Neural progenitor cell (in vitro differentiated cells): ENCODE measurements around the gene RLBP1. TPM values are rescaled to one million over a fixed set of nuclear protein-coding genes. Genes with fewer than 3 reads are reported as not detected.

ENCODE experiments used
- DNase-seq: peaks from one replicate; pipeline ENCODE4 v3.0.0-alpha.2; 2016; ENCODE audit warnings: low spot score
- H2AFZ ChIP-seq: fragments of 200-600 bp; sonication (generic); replicated peaks from 2 replicates; pipeline ENCODE4 v1.6.1; 2016; ENCODE audit warnings: antibody characterized with exemption
- H3F3A ChIP-seq: fragments of 200-600 bp; sonication (generic); 2 replicates; pipeline ENCODE4 v1.6.1; 2016; ENCODE audit warnings: antibody characterized with exemption, low read depth
- H3K27ac ChIP-seq: fragments of 200-600 bp; sonication (generic); 2 replicates; pipeline ENCODE4 v1.5.1; 2016; ENCODE audit warnings: mild to moderate bottlenecking
- H3K27me3 ChIP-seq: fragments of 200-600 bp; sonication (generic); 2 replicates; pipeline ENCODE4 v1.6.1; 2016; ENCODE audit warnings: mild to moderate bottlenecking, moderate library complexity
- H3K36me3 ChIP-seq: fragments of 200-600 bp; sonication (generic); 2 replicates; pipeline ENCODE4 v1.5.1; 2016
- H3K4me1 ChIP-seq: fragments of 200-600 bp; sonication (generic); 2 replicates; pipeline ENCODE4 v1.6.1; 2016; ENCODE audit warnings: mixed run types
- H3K4me2 ChIP-seq: fragments of 200-600 bp; sonication (generic); 2 replicates; pipeline ENCODE4 v1.6.1; 2016
- H3K4me3 ChIP-seq: fragments of 200-600 bp; sonication (generic); 2 replicates; pipeline ENCODE4 v1.5.1; 2016
- H3K79me2 ChIP-seq: fragments of 200-600 bp; sonication (generic); 2 replicates; pipeline ENCODE4 v1.6.1; 2016; ENCODE audit warnings: low read depth
- H3K9ac ChIP-seq: fragments of 200-600 bp; sonication (generic); 2 replicates; pipeline ENCODE4 v1.6.1; 2016
- H3K9me3 ChIP-seq: fragments of 200-600 bp; sonication (generic); 2 replicates; pipeline ENCODE4 v1.5.1; 2016; ENCODE audit warnings: low read depth
- H4K20me1 ChIP-seq: fragments of 200-600 bp; sonication (generic); 2 replicates; pipeline ENCODE4 v1.6.1; 2016; ENCODE audit warnings: low read depth
- H3K27ac Mint-ChIP-seq: 3 replicates; pipeline ENCODE4 v1.8.0; 2021; ENCODE audit warnings: mixed read lengths
- H3K27me3 Mint-ChIP-seq: 2 replicates; pipeline ENCODE4 v1.8.0; 2022; ENCODE audit warnings: low read depth, mild to moderate bottlenecking, inconsistent platforms, moderate library complexity, mixed read lengths; ENCODE audit not compliant: insufficient read depth
- H3K36me3 Mint-ChIP-seq: 3 replicates; pipeline ENCODE4 v1.8.0; 2021; ENCODE audit warnings: mixed read lengths
- H3K4me1 Mint-ChIP-seq: 3 replicates; pipeline ENCODE4 v1.8.0; 2021; ENCODE audit warnings: mixed read lengths
- H3K4me3 Mint-ChIP-seq: 3 replicates; pipeline ENCODE4 v1.8.0; 2021; ENCODE audit warnings: mild to moderate bottlenecking, moderate library complexity, mixed read lengths
- H3K9me3 Mint-ChIP-seq: 3 replicates; pipeline ENCODE4 v1.8.0; 2020; ENCODE audit warnings: mixed read lengths
- EZH2 ChIP-seq: fragments of 200-600 bp; sonication (generic); IDR thresholded peaks from 2 replicates; pipeline ENCODE4 v1.6.1; 2017; ENCODE audit warnings: antibody characterized with exemption, mild to moderate bottlenecking, moderate library complexity
- EZH2phosphoT487 ChIP-seq: fragments of 200-600 bp; sonication (generic); IDR thresholded peaks from 2 replicates; pipeline ENCODE4 v1.6.1; 2017; ENCODE audit warnings: antibody characterized with exemption
- total RNA-seq: library from RNA; depleted of rRNA; stranded (reverse); fragments of >200 nt; gene quantifications from 2 replicates; pipeline ENCODE4 v1.2.3, GENCODE V29; 2015; ENCODE audit warnings: low replicate concordance
- TF ChIP-seq, protein P1 (sequence below): fragments of 200-600 bp; sonication (generic); IDR thresholded peaks from 2 replicates; pipeline ENCODE4 v1.5.1; 2017; ENCODE audit warnings: antibody characterized with exemption, mild to moderate bottlenecking

The RLBP1 gene
- total RNA-seq, 1 donor from 2014 or later: 2.6 TPM

DNA sequence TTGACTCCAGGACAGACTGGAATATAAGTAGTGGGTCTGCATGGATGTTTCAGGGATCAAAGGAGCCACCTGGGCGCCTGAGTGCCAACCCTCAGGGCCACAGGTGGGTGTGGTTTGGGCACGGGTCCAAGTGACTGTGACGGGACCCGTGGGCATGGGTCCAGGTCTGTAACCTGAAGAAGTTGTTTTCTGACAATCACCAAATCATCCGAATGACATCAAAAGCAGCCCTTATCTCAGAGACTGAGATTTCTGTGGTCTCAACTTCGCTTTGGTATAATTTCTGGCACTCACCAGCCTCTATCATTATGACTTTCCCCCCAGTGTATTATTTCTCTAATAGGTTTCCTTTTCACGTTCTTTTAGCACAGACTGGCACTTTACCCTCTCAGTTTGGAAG is 24.4 kb downstream of the RLBP1 start:
- H3K4me2 ChIP-seq: peak overlapping the region; percentile 70

GRCh38 chr15:89196241-89196640 is 25.1 kb downstream of the RLBP1 start:
- peaks cover 4% of the 10 kb centered on the region for H4K20me1 ChIP-seq
- no peak overlapping the region for H3K27ac ChIP-seq
- TF ChIP-seq, protein P1, sequence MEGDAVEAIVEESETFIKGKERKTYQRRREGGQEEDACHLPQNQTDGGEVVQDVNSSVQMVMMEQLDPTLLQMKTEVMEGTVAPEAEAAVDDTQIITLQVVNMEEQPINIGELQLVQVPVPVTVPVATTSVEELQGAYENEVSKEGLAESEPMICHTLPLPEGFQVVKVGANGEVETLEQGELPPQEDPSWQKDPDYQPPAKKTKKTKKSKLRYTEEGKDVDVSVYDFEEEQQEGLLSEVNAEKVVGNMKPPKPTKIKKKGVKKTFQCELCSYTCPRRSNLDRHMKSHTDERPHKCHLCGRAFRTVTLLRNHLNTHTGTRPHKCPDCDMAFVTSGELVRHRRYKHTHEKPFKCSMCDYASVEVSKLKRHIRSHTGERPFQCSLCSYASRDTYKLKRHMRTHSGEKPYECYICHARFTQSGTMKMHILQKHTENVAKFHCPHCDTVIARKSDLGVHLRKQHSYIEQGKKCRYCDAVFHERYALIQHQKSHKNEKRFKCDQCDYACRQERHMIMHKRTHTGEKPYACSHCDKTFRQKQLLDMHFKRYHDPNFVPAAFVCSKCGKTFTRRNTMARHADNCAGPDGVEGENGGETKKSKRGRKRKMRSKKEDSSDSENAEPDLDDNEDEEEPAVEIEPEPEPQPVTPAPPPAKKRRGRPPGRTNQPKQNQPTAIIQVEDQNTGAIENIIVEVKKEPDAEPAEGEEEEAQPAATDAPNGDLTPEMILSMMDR: no peak
- no peak for TF ChIP-seq EZH2phosphoT487
- TF ChIP-seq EZH2: no peak
- peaks cover 44% of the 10 kb centered on the region for H3K4me1 ChIP-seq
- H3K4me2 ChIP-seq: no peak overlapping the region
- no peaks in the 10 kb centered on the region for H3K36me3 ChIP-seq
- Mint-ChIP-seq H3K36me3 (peaks cover 15% of the 10 kb centered on the region), H3K4me1 (peaks cover 48% of the 10 kb centered on the region), H3K27me3 (peaks cover 4% of the 10 kb centered on the region), H3K4me3 (no peak overlapping the region), H3K9me3 (no peaks in the 10 kb centered on the region), H3K27ac (peak overlapping the region; percentile 34)
- H3K79me2 ChIP-seq: no peaks in the 10 kb centered on the region
- no peaks in the 10 kb centered on the region for H3K27me3 ChIP-seq
- no peak overlapping the region for H2AFZ ChIP-seq
- no peak overlapping the region for H3K9ac ChIP-seq
- no peak overlapping the region for H3K4me3 ChIP-seq
- no peak for DNase-seq
- H3F3A ChIP-seq: peaks cover 34% of the 10 kb centered on the region
- H3K9me3 ChIP-seq: no peaks in the 10 kb centered on the region

More for the DNA sequence above, 24.4 kb downstream of the RLBP1 start:
- Histone ChIP-seq H3K79me2 (no peaks in the 10 kb centered on the region), H4K20me1 (peaks cover 4% of the 10 kb centered on the region), H3K9me3 (no peaks in the 10 kb centered on the region), H3K27me3 (no peaks in the 10 kb centered on the region), H3K4me1 (peaks cover 44% of the 10 kb centered on the region), H2AFZ (no peak overlapping the region), H3K36me3 (no peaks in the 10 kb centered on the region), H3F3A (peaks cover 34% of the 10 kb centered on the region), H3K4me3 (peak overlapping the region; percentile 18), H3K27ac (peak overlapping the region; percentile 82), H3K9ac (no peak overlapping the region)
- Mint-ChIP-seq H3K36me3 (peaks cover 14% of the 10 kb centered on the region), H3K4me3 (no peak overlapping the region), H3K27me3 (peaks cover 4% of the 10 kb centered on the region), H3K9me3 (no peaks in the 10 kb centered on the region), H3K27ac (peak overlapping the region; percentile 62), H3K4me1 (peaks cover 48% of the 10 kb centered on the region)
- no peak for TF ChIP-seq EZH2phosphoT487
- TF ChIP-seq, protein P1: no peak
- no peak for TF ChIP-seq EZH2
- DNase-seq: no peak

GRCh38 chr15:89195836-89196235 is 25.5 kb downstream of the RLBP1 start:
- Histone ChIP-seq H3K27me3 (no peaks in the 10 kb centered on the region), H4K20me1 (peaks cover 4% of the 10 kb centered on the region), H2AFZ (no peak overlapping the region), H3K9me3 (no peaks in the 10 kb centered on the region), H3K27ac (no peak overlapping the region), H3F3A (peaks cover 34% of the 10 kb centered on the region), H3K9ac (no peak overlapping the region), H3K4me3 (no peak overlapping the region), H3K4me1 (peaks cover 44% of the 10 kb centered on the region), H3K4me2 (no peak overlapping the region), H3K36me3 (no peaks in the 10 kb centered on the region), H3K79me2 (no peaks in the 10 kb centered on the region)
- peak overlapping the region; percentile 12 for H3K27ac Mint-ChIP-seq
- TF ChIP-seq, protein P1: no peak
- H3K27me3 Mint-ChIP-seq: peaks cover 4% of the 10 kb centered on the region
- H3K36me3 Mint-ChIP-seq: peaks cover 17% of the 10 kb centered on the region
- H3K4me3 Mint-ChIP-seq: no peak overlapping the region
- no peaks in the 10 kb centered on the region for H3K9me3 Mint-ChIP-seq
- peaks cover 46% of the 10 kb centered on the region for H3K4me1 Mint-ChIP-seq
- DNase-seq: no peak
